IPS-15b (cell line): ENCODE data around the gene MEGF9.
"Not testable (repeated sequence)": the region's sequence is repeated elsewhere in the genome, so short reads cannot be mapped to it uniquely, and the experiment has no call there.

Source experiments
- H3K27me3 ChIP-seq: one replicate; pipeline ENCODE4 v1.6.1; 2013; ENCODE audit warnings: low read length; ENCODE audit not compliant: control insufficient read depth, insufficient read depth
- H3K36me3 ChIP-seq: one replicate; pipeline ENCODE4 v1.6.1; 2013; ENCODE audit warnings: low read length; ENCODE audit not compliant: control insufficient read depth, insufficient read depth
- H3K4me1 ChIP-seq: one replicate; pipeline ENCODE4 v1.6.1; 2013; ENCODE audit warnings: mild to moderate bottlenecking, low read length; ENCODE audit not compliant: control insufficient read depth, insufficient read depth
- H3K4me3 ChIP-seq: one replicate; pipeline ENCODE4 v1.5.1; 2013; ENCODE audit warnings: low read depth, low read length
- H3K9ac ChIP-seq: one replicate; pipeline ENCODE4 v1.6.1; 2013; ENCODE audit warnings: low read depth, mild to moderate bottlenecking, low read length
- H3K9me3 ChIP-seq: one replicate; pipeline ENCODE4 v1.6.1; 2013; ENCODE audit warnings: mild to moderate bottlenecking, low read length; ENCODE audit not compliant: control insufficient read depth, insufficient read depth

MEGF9 gene

DNA sequence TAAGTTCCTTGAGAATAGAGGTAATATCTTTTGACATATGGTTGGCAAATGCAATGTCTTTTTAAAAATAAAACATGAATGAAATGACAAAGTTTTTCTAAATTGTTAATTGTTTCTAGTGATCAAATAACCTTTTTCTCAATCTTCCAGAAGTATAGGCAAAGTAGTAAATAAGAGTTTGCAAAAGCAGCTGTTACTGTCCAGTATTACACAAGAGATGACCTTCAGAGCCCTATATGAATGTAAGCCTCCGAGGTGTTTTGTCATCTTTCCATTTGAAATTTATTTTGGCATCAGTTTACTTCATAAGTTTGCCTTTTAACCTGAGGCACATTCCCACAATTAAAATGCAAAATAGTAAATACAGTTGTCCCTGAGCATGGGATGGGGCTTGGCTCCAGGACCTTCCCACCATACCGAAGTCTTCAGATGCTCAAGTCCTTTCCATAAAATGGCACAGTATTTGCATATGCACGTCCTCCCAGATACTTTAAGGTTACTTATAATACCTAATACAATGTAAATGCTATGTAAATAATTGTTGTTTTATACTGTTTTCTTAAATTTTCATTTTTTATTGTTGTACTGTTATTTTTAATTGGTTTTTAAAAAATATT lies 65.6 kb downstream of the MEGF9 start:
- Histone ChIP-seq H3K4me3 (no peak overlapping the region), H3K9me3 (no peaks in the 10 kb centered on the region), H3K27me3 (no peaks in the 10 kb centered on the region), H3K9ac (no peak overlapping the region), H3K36me3 (no peaks in the 10 kb centered on the region), H3K4me1 (no peaks in the 10 kb centered on the region)

GRCh38 chr9:120646948-120647347 lies 67.3 kb downstream of the MEGF9 start:
- Histone ChIP-seq H3K36me3 (no peaks in the 10 kb centered on the region), H3K9ac (no peak overlapping the region), H3K4me1 (no peaks in the 10 kb centered on the region), H3K4me3 (no peak overlapping the region), H3K27me3 (no peaks in the 10 kb centered on the region), H3K9me3 (no peaks in the 10 kb centered on the region)

GRCh38 chr9:120645760-120646159 lies 68.5 kb downstream of the MEGF9 start:
- H3K27me3 ChIP-seq: no peaks in the 10 kb centered on the region
- H3K36me3 ChIP-seq: no peaks in the 10 kb centered on the region
- H3K4me3 ChIP-seq: no peak overlapping the region
- H3K4me1 ChIP-seq: no peaks in the 10 kb centered on the region
- no peaks in the 10 kb centered on the region for H3K9me3 ChIP-seq
- no peak overlapping the region for H3K9ac ChIP-seq

DNA sequence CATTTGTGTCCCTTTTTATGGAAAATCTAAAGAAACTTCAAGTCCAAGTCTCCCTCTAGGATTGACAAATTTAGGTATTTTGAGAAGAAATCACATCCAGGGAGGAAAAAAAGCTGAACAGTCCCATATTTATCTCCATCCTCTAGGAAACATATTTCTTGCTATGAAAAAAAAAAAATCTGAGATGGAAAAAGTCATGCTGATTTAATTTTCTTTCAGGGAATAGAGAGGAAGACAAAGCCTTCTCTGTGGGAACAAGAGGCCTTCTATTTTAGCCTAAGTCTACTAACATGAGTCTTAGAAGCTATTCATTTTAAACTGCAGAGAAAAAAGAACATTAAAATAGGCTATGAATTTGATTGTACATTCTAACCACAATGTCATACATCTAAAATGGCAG lies 71.2 kb downstream of the MEGF9 start:
- Histone ChIP-seq H3K36me3 (no peaks in the 10 kb centered on the region), H3K27me3 (no peaks in the 10 kb centered on the region), H3K9ac (no peak overlapping the region), H3K9me3 (no peaks in the 10 kb centered on the region), H3K4me1 (no peaks in the 10 kb centered on the region), H3K4me3 (no peak overlapping the region)

DNA sequence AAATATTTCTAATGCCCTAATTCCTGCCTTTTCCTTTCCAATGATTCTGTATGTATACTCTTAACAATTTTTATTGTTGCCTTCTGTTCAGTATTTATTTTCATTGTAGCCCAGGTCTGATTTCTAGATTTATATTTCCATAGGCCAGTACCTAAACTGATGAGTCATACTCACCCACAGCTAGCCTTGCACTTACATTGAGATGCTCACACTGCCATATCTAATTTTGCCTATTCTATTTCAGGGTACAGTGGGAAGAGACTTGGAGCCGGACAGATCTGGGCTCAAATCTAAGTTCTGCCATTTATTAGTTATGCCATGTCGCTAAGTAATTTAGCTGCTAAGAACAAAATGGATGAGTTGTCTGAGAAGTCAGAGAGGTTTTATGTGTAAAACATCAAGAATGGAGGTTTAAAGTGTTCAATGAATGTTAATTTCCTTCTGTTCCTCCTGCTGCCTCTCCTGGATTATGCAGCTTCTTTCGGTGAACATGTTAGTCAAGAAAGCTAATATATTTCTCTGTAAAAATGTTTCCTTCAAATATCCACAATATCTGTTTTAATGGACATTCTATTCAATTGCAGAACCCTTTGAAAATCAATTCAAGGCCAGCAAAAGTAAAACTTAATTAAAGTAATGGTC lies 72.0 kb downstream of the MEGF9 start:
- H3K27me3 ChIP-seq: no peaks in the 10 kb centered on the region
- H3K9ac ChIP-seq: no peak overlapping the region
- H3K4me1 ChIP-seq: no peaks in the 10 kb centered on the region
- H3K36me3 ChIP-seq: no peaks in the 10 kb centered on the region
- no peaks in the 10 kb centered on the region for H3K9me3 ChIP-seq
- no peak overlapping the region for H3K4me3 ChIP-seq

- H3K4me1 ChIP-seq, H3K36me3 ChIP-seq, H3K27me3 ChIP-seq, H3K4me3 ChIP-seq, H3K9ac ChIP-seq, H3K9me3 ChIP-seq: not testable (repeated sequence)
Measured at GRCh38 chr9:120640874-120641273, 73.4 kb downstream of the MEGF9 start.

- Histone ChIP-seq H3K9me3 (no peaks in the 10 kb centered on the region), H3K4me3 (no peak overlapping the region), H3K36me3 (no peaks in the 10 kb centered on the region), H3K4me1 (no peaks in the 10 kb centered on the region), H3K9ac (no peak overlapping the region), H3K27me3 (no peaks in the 10 kb centered on the region)
Measured at GRCh38 chr9:120640380-120640779, 73.9 kb downstream of the MEGF9 start.

GRCh38 chr9:120637919-120638318 lies 76.4 kb downstream of the MEGF9 start:
- Histone ChIP-seq H3K4me1 (no peaks in the 10 kb centered on the region), H3K4me3 (no peak overlapping the region), H3K9ac (no peak overlapping the region), H3K9me3 (no peaks in the 10 kb centered on the region), H3K36me3 (no peaks in the 10 kb centered on the region), H3K27me3 (no peaks in the 10 kb centered on the region)

GRCh38 chr9:120636194-120636957 lies 77.9 kb downstream of the MEGF9 start:
- H3K9me3 ChIP-seq: no peaks in the 10 kb centered on the region

GRCh38 chr9:120635011-120635410 lies 79.3 kb downstream of the MEGF9 start:
- no peak overlapping the region for H3K4me3 ChIP-seq
- H3K27me3 ChIP-seq: no peaks in the 10 kb centered on the region
- H3K9me3 ChIP-seq: no peaks in the 10 kb centered on the region
- H3K9ac ChIP-seq: no peak overlapping the region
- H3K4me1 ChIP-seq: no peaks in the 10 kb centered on the region
- H3K36me3 ChIP-seq: no peaks in the 10 kb centered on the region

More at GRCh38 chr9:120636194-120636957, 77.9 kb downstream of the MEGF9 start:
- Histone ChIP-seq H3K4me1 (no peaks in the 10 kb centered on the region), H3K9ac (no peak overlapping the region), H3K4me3 (no peak overlapping the region), H3K27me3 (no peaks in the 10 kb centered on the region), H3K36me3 (no peaks in the 10 kb centered on the region)

- H3K4me3 ChIP-seq: no peak overlapping the region
- no peak overlapping the region for H3K9ac ChIP-seq
- no peaks in the 10 kb centered on the region for H3K4me1 ChIP-seq
- no peaks in the 10 kb centered on the region for H3K36me3 ChIP-seq
- H3K9me3 ChIP-seq: no peaks in the 10 kb centered on the region
- H3K27me3 ChIP-seq: no peaks in the 10 kb centered on the region
Measured at GRCh38 chr9:120630333-120630732, 83.9 kb downstream of the MEGF9 start.

GRCh38 chr9:120628925-120629497 lies 85.3 kb downstream of the MEGF9 start:
- not testable (repeated sequence) for H3K36me3 ChIP-seq, H3K27me3 ChIP-seq, H3K9me3 ChIP-seq, H3K9ac ChIP-seq, H3K4me1 ChIP-seq, H3K4me3 ChIP-seq
